GM12878 (cell line): ENCODE data around the gene ADSL. TPM values are rescaled to one million over a fixed set of nuclear protein-coding genes. Genes with fewer than 3 reads are reported as not detected.

Experiments
- ATAC-seq: fragments of 200-7000 bp; cut with Tn5 transposase; 3 replicates; pipeline ENCODE4 v1.9.1; 2020; ENCODE audit warnings: mild to moderate bottlenecking, moderate library complexity
- BruUV-seq: library from RNA; stranded (reverse); fragments of 400-500 nt; replicated peaks from 2 replicates; lab custom pipeline; 2021; lab: Mats Ljungman, UMichigan
- CTCF ChIA-PET: fragments of 300-600 bp; sonication (Branson Sonifier 250); formaldehyde crosslinking; extraction: SDS; loops from one replicate; lab custom pipeline; 2021; ENCODE audit warnings: inconsistent platforms; lab: Yijun Ruan, JAX
- POLR2A ChIA-PET: fragments of 350-600 bp; formaldehyde crosslinking; extraction: SDS; loops from one replicate; lab custom pipeline; 2021; ENCODE audit warnings: inconsistent platforms; lab: Charles Lee
- RAD21 ChIA-PET: fragments of 300-600 bp; sonication (Branson Sonifier 250); formaldehyde crosslinking; loops from one replicate; lab custom pipeline; 2023; ENCODE audit warnings: antibody characterized with exemption; ENCODE audit not compliant: unreplicated experiment; lab: Charles Lee
- SMC1A ChIA-PET: fragments of 300-600 bp; sonication (Branson Sonifier 250); formaldehyde crosslinking; loops from one replicate; lab custom pipeline; 2023; ENCODE audit not compliant: unreplicated experiment, uncharacterized antibody; lab: Charles Lee
- DNase-seq: peaks from one replicate; pipeline ENCODE4 v3.0.0-alpha.2; 2011; ENCODE audit warnings: low read depth, low spot score
- FAIRE-seq: peaks from 3 replicates; lab custom pipeline; 2011; peaks lifted over from hg19 to GRCh38; lab: Jason Lieb, UNC
- H2AFZ ChIP-seq: 2 replicates; pipeline ENCODE4 v1.6.0; 2011; ENCODE audit warnings: low read depth, low read length, control low read depth; ENCODE audit not compliant: control insufficient read depth
- H3K27ac ChIP-seq: 2 replicates; pipeline ENCODE4 v1.5.1; 2011; ENCODE audit warnings: control low read depth; ENCODE audit not compliant: control insufficient read depth, insufficient read depth
- H3K27me3 ChIP-seq, 2 experiments: replicated peaks in 1 of 2; 2 replicates each; pipeline versions ENCODE4 v1.6.0 to v1.6.1; 2011; ENCODE audit warnings: low read length in 1 of 2; ENCODE audit not compliant: control insufficient read depth in 2 of 2, insufficient read depth in 2 of 2
- H3K36me3 ChIP-seq, 2 experiments: 2 replicates each; pipeline ENCODE4 v1.5.1; 2011; ENCODE audit warnings: low read length in 1 of 2; ENCODE audit not compliant: control insufficient read depth in 2 of 2, insufficient read depth in 2 of 2
- H3K4me1 ChIP-seq: 2 replicates; pipeline ENCODE4 v1.6.1; 2011; ENCODE audit warnings: mild to moderate bottlenecking, low read length, moderate library complexity, mixed read lengths; ENCODE audit not compliant: control insufficient read depth, insufficient read depth
- H3K4me2 ChIP-seq: 2 replicates; pipeline ENCODE4 v1.6.0; 2011; ENCODE audit warnings: control low read depth; ENCODE audit not compliant: control insufficient read depth, insufficient read depth
- H3K4me3 ChIP-seq: fragments of 200-600 bp; sonication (generic); 2 replicates; pipeline ENCODE4 v1.5.1; 2016
- H3K79me2 ChIP-seq: 2 replicates; pipeline ENCODE4 v1.6.0; 2011; ENCODE audit warnings: low read length; ENCODE audit not compliant: control insufficient read depth, insufficient read depth
- H3K9ac ChIP-seq: 2 replicates; pipeline ENCODE4 v1.8.0; 2011; ENCODE audit warnings: low read length, control low read depth, mixed read lengths; ENCODE audit not compliant: control insufficient read depth, insufficient read depth
- H3K9me3 ChIP-seq: replicated peaks from 3 replicates; pipeline ENCODE4 v1.5.1; 2011; ENCODE audit warnings: mild to moderate bottlenecking, low read length; ENCODE audit not compliant: control insufficient read depth, insufficient read depth
- H4K20me1 ChIP-seq: 2 replicates; pipeline ENCODE4 v1.6.0; 2011; ENCODE audit not compliant: control insufficient read depth, insufficient read depth
- PAX8 ChIP-seq: fragments of 450-650 bp; IDR thresholded peaks from 2 replicates; pipeline ENCODE4 v1.6.1; 2017; ENCODE audit warnings: mild to moderate bottlenecking, moderate library complexity
- RUNX3 ChIP-seq: IDR thresholded peaks from 2 replicates; pipeline ENCODE4 v1.6.1; 2012; ENCODE audit warnings: low read length, inconsistent platforms
- SREBF1 ChIP-seq: IDR thresholded peaks from 2 replicates; pipeline ENCODE4 v1.6.1; 2012; ENCODE audit warnings: mild to moderate bottlenecking, low read length
- USF1 ChIP-seq: IDR thresholded peaks from 2 replicates; pipeline ENCODE4 v1.6.1; 2011; ENCODE audit warnings: borderline replicate concordance, low read depth, mild to moderate bottlenecking, moderate library complexity, mixed read lengths, low read length; ENCODE audit not compliant: insufficient read depth; ENCODE audit errors: extremely low read length
- ZNF207 ChIP-seq: fragments of 450-650 bp; IDR thresholded peaks from 2 replicates; pipeline ENCODE4 v1.6.1; 2014; ENCODE audit warnings: antibody characterized with exemption, mild to moderate bottlenecking, borderline replicate concordance
- WGBS: methylation state at CpG from one replicate; pipeline ENCODE4 v1.1.6; 2016; ENCODE audit warnings: low lambda C conversion rate; ENCODE audit not compliant: insufficient replicate concordance, insufficient coverage; ENCODE audit errors: missing lambda C conversion rate; 5-methylcytosine and 5-hydroxymethylcytosine counted together
- in situ Hi-C: fragments of 300-500 bp; cut with MboI; formaldehyde crosslinking; loops from 9 replicates; pipeline ENCODE4 v1.14.3; 2018; ENCODE audit warnings: mixed read lengths
- intact Hi-C: fragments of 100-400 bp; cut with micrococcal nuclease; formaldehyde crosslinking; loops from one replicate; pipeline ENCODE4 v1.14.2; 2022; ENCODE audit not compliant: unreplicated experiment
- polyA plus RNA-seq, 11 experiments: library from polyadenylated mRNA; depleted of rRNA in 4 of 11; unstranded in 6 of 11; stranded (reverse) in 5 of 11; fragments of >200 nt; fragmentation: Nextera tagmentation in 4 of 11; fragmentation: Illumina TruSeq in 1 of 11; extraction: Ambion mirVana in 4 of 11; extraction: Trizol in 1 of 11; gene quantifications; 1 replicate in 1 of 11; 2 replicates in 10 of 11; pipeline versions ENCODE4 v1.2.1 to v1.2.3, GENCODE V29; 2011 to 2016; ENCODE audit warnings: inconsistent platforms in 2 of 11, missing spikeins in 2 of 11, low read depth in 1 of 11
- total RNA-seq, 4 experiments: library from RNA; depleted of rRNA in 3 of 4; stranded (reverse); fragments of >200 nt in 3 of 4; fragmentation: Illumina TruSeq in 1 of 4; extraction: Trizol in 1 of 4; gene quantifications; 2 replicates each; pipeline versions ENCODE4 v1.2.1 to v1.2.3, GENCODE V29; 2013 to 2021

The ADSL gene
- total and polyA plus RNA-seq, 10 of the 15 experiments (the other 5 are each of a cell fraction or from before 2014, with no cell fraction given) = 126 to 313 (median 143) TPM

DNA sequence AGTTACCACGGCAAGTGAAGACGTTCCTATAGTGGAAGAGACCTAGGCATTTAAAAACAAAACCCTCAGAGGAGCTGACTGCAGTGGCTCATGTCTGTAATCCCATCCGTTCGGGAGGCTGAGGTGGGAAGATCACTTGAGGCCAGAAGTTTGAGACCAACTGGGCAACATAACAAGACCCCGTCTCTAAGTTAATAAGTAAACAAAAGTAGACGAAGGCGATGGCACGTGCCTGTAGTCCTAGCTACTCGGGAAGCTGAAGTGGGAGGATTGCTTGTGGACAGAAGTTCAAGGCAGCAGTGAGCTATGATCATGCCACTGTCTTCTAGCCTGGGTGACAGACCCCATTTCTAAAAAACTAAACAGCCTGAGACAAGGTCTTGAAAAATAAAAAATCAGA lies 3.8 kb upstream of the ADSL start (continued):
- TF ChIP-seq USF1 = no peak
- no peak for TF ChIP-seq ZNF207
- TF ChIP-seq SREBF1 = no peak

DNA sequence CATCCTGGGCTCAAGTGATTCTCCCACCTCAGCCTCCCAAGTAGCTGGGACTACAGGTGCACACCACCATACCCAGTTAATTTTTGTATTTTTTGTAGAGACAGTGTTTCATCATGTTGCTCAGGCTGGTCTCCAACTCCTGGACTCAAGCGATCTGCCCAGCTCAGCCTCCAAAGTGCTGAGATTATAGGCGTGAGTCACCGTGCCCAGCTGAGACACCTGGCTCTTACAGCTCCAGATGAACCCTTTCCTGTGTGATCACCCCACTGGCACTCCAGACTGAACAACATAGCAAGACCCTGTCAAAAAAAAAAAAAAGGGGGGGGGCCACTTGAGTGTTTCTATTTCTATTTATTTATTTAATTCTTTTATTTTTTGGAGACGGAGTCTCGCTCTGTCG lies 1.0 kb upstream of the ADSL start:
- ATAC-seq = no peak
- Histone ChIP-seq H3K9ac (peak overlapping the region; percentile 92), H3K27me3 (no peaks in the 10 kb centered on the region), H3K9me3 (no peaks in the 10 kb centered on the region), H2AFZ (no peak overlapping the region), H3K4me1 (0 out of 2 replicates have a peak, but pooled peaks cover 3% of the 10 kb centered on the region), H3K79me2 (peaks cover 41% of the 10 kb centered on the region), H3K4me2 (peak overlapping the region; percentile 60; the same call in 1 of the 2 replicates), H3K4me3 (peak overlapping the region; percentile 81), H3K36me3 (peaks cover 0 to 8% of the 10 kb centered on the region in 2 experiments; a peak in 1 of 4 replicates), H4K20me1 (no peaks in the 10 kb centered on the region), H3K27ac (no peak overlapping the region; the same call in 1 of the 2 replicates)
- POLR2A ChIA-PET = interaction anchor here (0.6 to 4.4 kb wide), 8 partner anchors 9 to 825 kb away, joined by 3 to 28 read pairs (median 4); partner anchors contain the start of gene ATF4
- no peak for TF ChIP-seq PAX8
- TF ChIP-seq RUNX3 = no peak
- intact Hi-C loops (loop anchor here (5.0 to 10.0 kb wide), 3 partner anchors 43 to 813 kb away; partner anchors contain the start of gene RPS19BP1), in situ Hi-C loops (loop anchor here (5.0 kb wide), 2 partner anchors 298 to 808 kb away; no protein-coding TSS in a partner anchor)
- WGBS = 12% methylated on average over 6 of the region's 6 CpGs
- RAD21 ChIA-PET = interaction anchor here (0.6 to 4.9 kb wide), 10 partner anchors 9 to 946 kb away, joined by 3 to 40 read pairs (median 4); partner anchors contain the start of gene TAB1
- SMC1A ChIA-PET = interaction anchor here (0.9 to 5.1 kb wide), 8 partner anchors 10 to 436 kb away, joined by 3 to 40 read pairs (median 4); partner anchors contain the start of gene TNRC6B
- FAIRE-seq = no peak
- DNase-seq = no peak
- BruUV-seq = no TSS peak
- CTCF ChIA-PET = interaction anchor here (0.6 to 4.6 kb wide), 5 partner anchors 10 to 321 kb away, joined by 3 to 40 read pairs (median 26); no protein-coding TSS in a partner anchor
